DMS53 treated with DMSO at 0.1 percent for 48 hours (cell line): ENCODE data around the gene PRDM8.
"Not testable (repeated sequence)": the region's sequence is repeated elsewhere in the genome, so short reads cannot be mapped to it uniquely, and the experiment has no call there.

Source experiments
- DNase-seq: peaks from one replicate; lab custom pipeline; 2025; ENCODE audit not compliant: unreplicated experiment; lab: John Stamatoyannopoulos, UW

The PRDM8 gene

DNA sequence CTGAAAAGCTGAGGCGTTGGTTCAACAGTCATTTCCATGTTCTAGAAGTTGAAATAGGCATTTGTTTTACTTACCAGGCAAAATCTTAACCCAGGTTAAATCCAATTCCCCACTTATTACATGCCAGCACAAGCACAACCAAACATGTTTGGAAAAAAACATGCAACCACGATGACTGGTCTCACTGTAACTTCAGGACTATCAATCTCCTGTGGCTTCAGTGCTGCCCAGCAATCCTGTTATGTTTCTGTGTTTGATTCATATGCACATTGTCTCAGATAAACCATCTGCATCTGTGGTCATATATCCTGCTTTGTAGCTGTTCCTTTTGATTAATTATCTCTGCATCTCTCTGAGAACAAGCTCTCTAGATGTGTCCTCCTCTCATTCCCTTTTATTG is 28.3 kb downstream of the PRDM8 start:
- no peak for DNase-seq

DNA sequence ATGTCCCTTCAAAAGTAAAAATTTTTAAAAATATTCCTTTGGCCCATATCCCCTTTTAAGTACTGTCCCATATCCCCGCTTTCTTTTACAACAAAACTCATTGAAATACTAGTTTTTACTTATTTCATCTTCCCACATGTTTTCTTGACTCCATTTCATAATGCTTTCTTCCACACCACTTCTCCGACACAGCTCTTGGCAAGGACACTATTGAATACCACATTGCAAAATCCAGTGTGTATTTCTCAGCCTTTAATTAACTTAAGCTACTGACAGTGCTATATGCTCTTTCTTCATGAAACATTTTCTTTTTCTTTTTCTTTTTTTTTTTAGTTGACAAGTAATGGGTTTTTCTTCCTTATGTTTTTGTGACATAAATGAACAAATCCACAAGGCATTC is 28.8 kb downstream of the PRDM8 start:
- no peak for DNase-seq

DNA sequence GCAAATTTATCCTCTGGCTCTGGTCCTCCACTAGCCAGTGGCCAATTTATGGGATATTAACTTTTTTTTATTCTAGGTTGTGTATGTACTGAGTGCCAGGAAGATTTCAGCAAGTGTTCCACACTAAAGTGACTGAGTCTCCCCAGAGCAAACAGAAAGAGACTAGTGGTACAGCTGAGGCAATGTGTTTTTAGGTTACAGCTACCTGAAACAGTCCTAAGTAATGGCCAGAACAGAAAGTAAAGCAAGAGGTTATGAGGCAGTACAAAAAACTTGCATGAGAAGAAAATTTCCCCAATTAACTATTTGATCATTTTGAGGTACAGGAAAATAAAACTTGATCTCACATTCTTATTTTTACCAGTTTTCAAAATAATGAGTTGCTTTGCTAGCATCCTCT is 31.2 kb downstream of the PRDM8 start:
- no peak for DNase-seq

DNA sequence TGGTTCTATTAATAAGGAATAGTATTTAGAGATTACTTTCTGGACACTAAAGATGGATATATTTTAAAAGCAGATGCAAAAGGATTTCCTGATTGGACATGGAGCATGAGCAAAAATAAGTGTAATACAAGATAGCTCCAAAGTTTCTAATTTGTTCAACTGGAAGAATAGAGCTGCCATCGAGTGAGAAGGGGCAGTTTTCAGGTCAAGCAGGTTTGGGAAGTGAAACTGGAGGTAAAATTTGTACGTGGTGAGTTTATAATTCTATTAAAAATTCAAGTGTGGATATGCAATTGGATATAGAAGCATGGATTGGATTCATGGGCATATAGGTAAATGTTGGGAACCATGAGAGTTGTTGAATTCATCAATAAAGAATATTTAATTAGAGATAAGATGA is 31.8 kb downstream of the PRDM8 start:
- DNase-seq, result no peak

DNA sequence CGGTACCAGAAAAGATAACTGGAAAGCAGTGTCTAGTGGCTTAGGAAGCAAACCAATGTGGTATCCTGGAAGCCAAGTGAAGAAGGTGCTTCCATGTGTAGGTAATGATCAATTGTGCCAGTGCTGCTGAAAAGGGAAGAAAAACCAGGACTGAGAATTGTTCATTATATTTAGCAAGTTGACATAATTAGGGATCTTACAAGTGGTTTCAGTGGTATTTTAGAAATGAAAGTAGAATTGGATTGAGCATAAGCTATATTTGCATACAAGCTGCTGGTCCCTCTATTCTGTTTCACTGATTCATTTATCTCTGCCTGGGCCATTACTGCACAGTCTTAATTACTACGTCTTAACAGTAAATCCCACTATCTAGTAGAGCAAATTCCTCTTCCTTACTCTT is 32.3 kb downstream of the PRDM8 start:
- no peak for DNase-seq

DNA sequence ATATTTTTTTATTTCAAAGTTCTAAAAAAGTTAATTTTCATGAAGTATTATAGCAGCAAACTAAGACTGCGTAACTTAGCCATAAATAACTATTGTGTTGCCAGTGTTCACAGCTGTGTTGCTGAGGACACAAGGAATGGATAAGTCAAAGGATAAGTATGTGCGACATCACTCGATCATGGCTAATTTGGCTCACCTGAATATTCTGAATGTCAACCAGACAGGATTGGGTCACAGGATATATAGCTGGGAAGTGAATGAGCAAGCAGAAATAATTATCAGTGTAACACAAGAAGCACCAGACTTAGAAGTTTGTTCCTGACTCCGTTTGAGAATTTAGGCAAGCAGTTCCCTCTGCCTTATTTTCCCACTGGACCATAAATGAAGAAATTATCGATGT is 33.9 kb downstream of the PRDM8 start:
- DNase-seq, result no peak

DNA sequence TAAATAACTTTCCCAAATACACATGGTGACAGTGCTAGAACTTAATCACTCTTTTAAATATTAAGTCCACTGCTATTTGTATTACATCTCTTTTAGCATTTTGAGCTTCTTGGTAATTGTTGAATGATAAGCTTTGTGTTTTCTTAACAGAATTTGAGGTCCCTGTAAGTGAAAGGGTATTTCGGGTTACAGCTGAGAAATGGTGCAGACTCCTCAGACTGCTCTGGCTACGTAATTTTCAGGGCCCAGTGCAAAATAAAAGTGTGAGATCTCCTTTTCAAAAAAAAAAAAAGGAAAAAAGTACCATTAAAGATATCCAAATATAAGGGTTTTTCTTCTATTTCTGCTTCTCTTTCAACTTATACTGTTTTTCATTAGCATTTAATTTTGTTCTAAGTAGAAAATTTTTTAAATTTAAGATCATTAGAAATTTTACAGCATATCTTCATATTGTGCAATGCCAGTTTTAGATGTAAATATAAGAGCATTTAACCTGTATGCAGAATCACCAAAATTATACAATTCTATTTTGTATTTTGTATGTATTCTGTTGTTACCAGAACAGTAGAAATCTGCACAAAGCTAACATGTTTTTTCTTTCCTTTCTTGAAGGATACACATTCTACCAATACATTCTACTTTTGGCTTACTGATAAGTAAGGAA is 35.5 kb downstream of the PRDM8 start:
- DNase-seq, result no peak

DNA sequence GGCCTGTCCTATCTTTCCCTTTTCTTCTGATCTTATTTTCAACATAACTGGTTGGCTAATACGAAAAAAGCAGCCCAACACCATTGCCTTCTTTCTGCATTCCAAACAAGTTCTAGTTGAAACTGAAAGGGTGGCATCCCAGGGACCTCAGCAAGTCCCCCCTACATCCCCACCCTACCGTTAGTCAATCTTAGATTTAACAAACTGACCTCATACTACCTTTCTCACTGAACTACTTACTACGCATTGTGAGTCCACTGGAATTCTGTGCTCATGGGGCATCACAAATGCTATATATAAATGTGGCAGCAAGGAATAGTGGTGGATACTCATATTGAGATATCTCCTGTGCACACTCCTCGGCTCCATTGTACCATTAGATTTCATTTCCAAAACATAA is 36.1 kb downstream of the PRDM8 start:
- no peak for DNase-seq

DNA sequence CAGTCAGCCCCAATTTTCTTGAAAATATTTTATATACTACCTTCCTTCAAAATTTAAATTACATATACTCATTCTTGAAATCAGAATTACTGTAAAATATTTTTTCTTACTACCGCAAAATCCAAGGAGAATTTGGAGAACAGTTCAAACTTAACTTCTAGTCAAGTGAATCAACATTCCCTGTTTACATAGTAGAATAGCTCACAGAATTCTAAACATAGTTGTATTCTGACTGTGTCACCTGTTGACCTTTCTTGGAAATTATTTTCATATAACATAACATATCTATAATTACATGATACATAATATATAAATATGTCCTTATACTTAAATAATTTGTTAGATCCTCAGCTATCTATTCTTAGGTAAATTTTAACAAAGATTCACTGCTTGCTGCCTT is 38.1 kb downstream of the PRDM8 start:
- no peak for DNase-seq

DNA sequence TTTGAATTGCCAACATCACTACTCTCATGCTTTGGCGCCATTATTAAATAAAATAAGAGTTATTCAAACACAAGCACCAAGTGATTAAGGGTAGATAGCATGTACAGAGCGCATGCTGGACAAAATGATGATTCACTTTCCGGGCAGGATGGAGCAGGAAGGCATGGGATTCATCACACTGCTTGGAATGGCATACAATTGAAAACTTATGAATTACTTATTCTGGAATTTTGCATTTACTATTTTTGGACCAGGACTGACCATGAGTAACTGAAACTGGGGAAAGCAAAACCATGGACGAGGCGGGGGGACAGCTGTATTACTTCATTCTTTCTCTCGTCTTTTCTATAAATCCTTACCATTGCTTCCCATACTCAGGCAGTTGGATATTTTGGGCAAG is 40.7 kb downstream of the PRDM8 start:
- no peak for DNase-seq

DNA sequence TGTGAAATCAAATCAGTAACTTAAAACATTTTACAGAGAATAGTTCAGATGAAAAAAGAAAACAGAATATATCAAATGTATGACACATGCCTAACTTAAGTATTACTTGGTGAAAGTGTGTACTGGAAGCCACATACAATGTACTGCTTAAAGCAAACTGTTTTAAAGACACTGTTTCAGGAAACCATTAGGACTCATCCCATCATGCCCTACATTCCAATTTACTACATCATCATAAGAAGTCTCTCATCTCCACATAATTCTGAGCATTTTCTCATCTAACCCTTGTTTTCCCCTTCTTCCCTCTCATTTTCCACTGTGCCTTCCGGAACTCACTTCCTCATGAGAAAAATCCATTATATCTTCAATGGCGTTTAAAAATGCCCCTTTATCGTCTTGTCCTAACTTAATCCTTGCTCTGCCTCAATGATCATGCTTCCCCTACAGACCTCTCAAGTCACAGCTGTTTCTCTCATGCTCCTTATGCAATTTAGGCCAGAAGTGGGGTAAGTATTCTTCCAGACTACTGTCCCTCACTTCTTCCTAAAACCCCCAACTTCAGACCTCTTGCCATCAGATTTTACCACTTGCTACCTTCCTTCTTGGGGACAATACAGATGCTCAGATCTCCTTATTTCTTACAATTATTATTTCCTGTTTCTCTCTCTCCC is 42.3 kb downstream of the PRDM8 start:
- DNase-seq, result no peak

DNA sequence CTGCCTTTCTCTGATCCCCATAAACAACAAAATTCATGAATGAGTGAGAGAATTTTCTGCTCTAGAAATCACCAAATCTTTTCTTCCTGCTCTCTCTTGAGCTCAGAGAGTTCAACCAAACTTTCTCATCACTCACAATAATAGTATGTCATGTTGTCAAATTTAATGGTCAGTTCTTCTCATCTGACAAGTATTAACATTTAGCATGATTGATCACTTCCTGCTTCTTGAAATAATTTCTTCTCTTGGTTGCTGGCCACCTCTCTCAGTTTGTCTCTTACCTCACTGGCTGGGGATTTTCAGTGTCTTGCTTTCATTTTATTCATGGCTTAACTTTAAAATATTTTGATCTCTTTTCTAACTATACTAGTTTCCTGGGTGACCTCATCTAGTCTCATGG is 43.7 kb downstream of the PRDM8 start:
- DNase-seq, result no peak

DNA sequence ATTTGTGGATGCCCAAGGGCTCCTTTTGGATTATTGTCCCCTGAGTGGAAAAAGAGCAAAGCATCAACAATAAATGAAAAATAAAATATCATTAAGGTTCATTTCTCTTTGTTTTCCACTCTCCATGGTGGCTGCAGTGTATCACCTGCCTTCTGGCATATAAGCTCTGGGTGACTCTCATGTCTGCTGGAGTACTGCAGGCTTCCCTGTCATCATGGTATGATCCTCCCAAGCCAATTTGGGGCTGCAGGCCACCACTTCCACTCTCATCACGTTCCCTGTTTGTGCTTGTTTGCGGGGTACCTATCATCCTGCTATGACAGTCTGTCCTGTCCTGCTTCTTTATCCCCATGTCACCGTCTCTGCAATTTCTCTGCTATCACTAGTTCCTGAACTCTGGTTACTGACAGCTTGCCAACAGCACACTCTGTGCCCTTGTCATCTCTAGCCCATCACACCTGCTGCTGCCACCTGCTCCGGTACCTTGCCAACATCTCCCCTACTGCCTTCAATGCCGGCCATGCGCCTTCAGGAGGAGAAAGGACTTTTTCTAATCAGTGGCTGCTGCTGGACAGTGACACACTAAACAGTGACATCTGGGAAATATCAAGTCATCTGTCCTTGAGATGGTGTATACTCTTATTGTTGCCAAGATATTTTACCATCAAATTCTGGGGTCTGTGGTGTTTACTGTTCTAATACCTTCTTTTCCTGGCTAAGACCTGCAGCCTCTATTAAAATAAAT is 46.1 kb downstream of the PRDM8 start:
- DNase-seq, result peak; percentile 10

DNA sequence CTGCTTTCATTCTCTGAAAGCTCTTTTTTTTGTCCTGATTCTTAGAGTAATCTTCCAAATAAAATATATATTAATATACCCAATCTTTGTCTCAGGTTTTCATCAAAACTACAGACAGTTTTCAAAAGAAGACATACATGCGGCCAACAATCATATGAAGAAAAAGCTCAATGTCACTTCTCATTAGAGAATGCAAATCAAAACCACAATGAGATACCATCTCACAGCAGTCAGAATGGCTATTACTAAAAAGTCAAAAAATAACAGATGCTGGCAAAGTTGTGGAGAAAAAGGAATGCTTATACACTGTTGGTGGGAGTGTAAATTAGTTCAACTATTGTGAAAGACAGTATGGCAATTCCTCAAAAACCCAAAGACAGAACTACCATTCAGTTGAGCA is 50.2 kb downstream of the PRDM8 start:
- DNase-seq, result not testable (repeated sequence)

DNA sequence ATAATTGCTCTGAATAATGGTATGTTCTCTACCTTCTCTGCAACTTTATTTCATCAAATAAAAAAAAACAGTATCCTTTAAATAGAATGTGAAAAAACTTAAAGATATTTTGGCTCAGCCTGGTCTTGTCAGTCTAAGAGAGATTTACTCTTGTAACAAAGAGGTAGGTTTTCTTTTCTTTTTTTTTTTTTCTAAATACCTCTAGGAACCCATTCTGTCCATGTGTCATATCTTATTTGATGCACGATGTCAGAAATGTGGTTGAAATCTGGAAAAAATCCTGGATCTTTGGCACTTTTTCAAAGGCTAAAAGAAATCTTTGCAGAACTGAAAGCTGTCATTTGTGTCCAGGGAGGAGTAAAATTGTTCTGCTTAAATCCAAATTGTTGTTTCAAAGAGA is 51.8 kb downstream of the PRDM8 start:
- no peak for DNase-seq

DNA sequence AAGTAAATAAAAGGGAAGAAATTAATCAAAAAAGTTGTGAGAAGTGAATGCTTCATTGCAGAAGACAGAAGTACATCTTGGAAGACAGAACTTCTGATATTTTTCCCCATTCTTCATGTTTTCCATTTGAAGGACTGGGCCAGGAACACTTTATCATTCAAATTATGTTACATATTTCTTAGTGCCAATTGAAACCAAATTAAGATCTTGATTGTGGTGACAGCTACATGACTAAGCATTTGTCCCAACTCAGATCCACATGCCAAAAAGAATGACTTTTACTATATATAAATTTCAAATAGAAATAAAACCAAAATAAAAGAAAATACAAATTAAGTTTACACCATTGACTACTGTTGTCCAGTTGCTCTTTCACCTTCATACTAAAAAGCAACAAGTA is 55.1 kb downstream of the PRDM8 start:
- no peak for DNase-seq

DNA sequence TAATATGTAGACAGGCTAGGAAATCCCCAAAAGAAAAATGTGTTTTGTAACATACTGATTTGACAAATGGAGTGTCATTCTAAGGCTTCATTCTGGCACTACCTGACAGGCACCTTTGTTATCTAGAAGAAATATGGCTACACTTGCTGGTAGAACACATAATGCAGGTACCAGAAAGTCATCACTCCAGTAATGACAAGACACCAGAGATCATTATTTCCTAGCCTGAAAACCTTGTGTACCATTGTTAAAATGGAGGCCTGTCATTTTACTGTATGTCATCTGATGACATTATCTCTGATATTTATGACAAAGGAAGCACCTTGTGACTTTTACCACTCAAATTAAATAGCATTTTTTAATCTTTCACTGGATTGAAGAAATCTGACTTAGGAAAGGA is 55.6 kb downstream of the PRDM8 start:
- DNase-seq, result no peak

DNA sequence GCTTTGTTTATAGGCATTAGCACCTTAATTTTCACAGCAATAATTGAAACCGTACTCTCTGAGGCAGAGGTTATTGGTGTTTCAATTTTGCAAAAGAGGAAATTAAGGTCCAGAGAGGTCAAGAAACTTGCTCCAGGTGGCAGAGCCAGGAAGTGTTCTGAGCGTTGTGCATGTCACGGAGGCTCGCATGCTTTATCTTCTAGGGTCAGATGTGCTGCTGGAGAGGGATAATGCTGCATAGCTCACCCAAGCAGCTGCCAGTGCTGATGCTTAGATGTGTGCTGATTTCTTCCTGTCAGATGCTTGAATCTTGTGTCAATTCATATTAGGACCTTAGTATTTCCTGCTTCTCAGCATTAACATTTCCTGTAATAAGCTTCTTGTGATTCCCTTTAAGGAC is 56.2 kb downstream of the PRDM8 start:
- DNase-seq, result no peak
